Esophagus squamous epithelium (tissue), 5 donors: ENCODE results near the gene TMEM258. TPM values are rescaled to one million over a fixed set of nuclear protein-coding genes. Genes with fewer than 3 reads are reported as not detected.

ENCODE experiments used
- DNase-seq: peaks from one replicate; lab custom pipeline; 2025; lab: John Stamatoyannopoulos, UW
- H3K27ac ChIP-seq, 4 donors: fragments of 200-600 bp; sonication (generic); one replicate each; pipeline ENCODE4 v1.5.1; 2016 to 2019; ENCODE audit warnings: mild to moderate bottlenecking in 1 of 4
- H3K27me3 ChIP-seq, 4 donors: fragments of 200-600 bp; sonication (generic); 1 replicate in 3 of 4; 2 replicates in 1 of 4; pipeline versions ENCODE4 v1.5.1 to v1.6.0; 2017 to 2021; ENCODE audit warnings: antibody characterized with exemption in 1 of 4
- H3K36me3 ChIP-seq, 3 donors: fragments of 200-600 bp; sonication (generic); one replicate each; pipeline ENCODE4 v1.5.1; 2016 to 2019
- H3K4me1 ChIP-seq, 3 donors: fragments of 200-600 bp; sonication (generic); one replicate each; pipeline ENCODE4 v1.5.1; 2017 to 2019
- H3K4me3 ChIP-seq, 4 donors: fragments of 200-600 bp; sonication (generic); 1 replicate in 3 of 4; 2 replicates in 1 of 4; pipeline ENCODE4 v1.5.1; 2016 to 2019; ENCODE audit warnings: mild to moderate bottlenecking in 2 of 4, moderate library complexity in 1 of 4
- H3K9me3 ChIP-seq, 3 donors: fragments of 200-600 bp; sonication (generic); one replicate each; pipeline ENCODE4 v1.5.1; 2016 to 2019
- POLR2A ChIP-seq, 4 donors: fragments of 450-650 bp; IDR thresholded peaks; one replicate each; pipeline ENCODE4 v1.6.1; 2017; ENCODE audit warnings: antibody characterized with exemption in 4 of 4, mild to moderate bottlenecking in 4 of 4, moderate library complexity in 3 of 4
- WGBS, 2 donors: methylation state at CpG; one replicate each; pipeline ENCODE4 v1.1.5; 2018; 5-methylcytosine and 5-hydroxymethylcytosine counted together
- intact Hi-C: fragments of 100-400 bp; cut with DNase I; formaldehyde crosslinking; loops from one replicate; pipeline ENCODE4 v1.15.0; 2022
- total RNA-seq, 4 donors: library from RNA; depleted of rRNA; stranded (reverse); fragments of >200 nt; gene quantifications; one replicate each; pipeline ENCODE4 v1.1.0, GENCODE V29; 2016
- TF ChIP-seq, protein P1 (sequence below), 6 experiments: fragments of 450-650 bp in 4 of 6; fragments of 200-600 bp in 2 of 6; sonication (generic) in 2 of 6; IDR thresholded peaks; one replicate each; pipeline ENCODE4 v1.5.1; 2016 to 2019; ENCODE audit warnings: antibody characterized with exemption in 6 of 6, mild to moderate bottlenecking in 4 of 6, moderate library complexity in 4 of 6
- donor health status: DM: yes; HTN: yes; CAD: no.

The TMEM258 gene
- total RNA-seq, 4 donors from 2014 or later = 32.3 to 54.2 (median 37.9) TPM

DNA sequence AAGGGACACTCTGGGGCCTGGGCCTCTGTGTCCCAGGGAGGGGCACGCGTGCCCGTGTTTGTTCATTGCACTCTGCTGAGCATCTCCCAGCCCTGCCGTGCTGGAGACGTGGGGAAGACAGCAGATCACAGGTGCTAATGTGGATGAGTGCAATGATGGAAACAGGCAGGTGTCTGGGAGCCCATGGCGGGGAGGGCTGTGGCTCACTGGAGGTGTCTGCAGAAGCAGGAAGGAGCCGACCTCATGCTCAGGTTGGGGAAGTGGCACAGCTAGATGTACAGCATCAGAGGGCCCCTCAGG is 7.9 kb downstream of the TMEM258 start:
- no peaks in the 10 kb centered on the region for H3K9me3 ChIP-seq
- H3K4me3 ChIP-seq = no peak overlapping the region
- TF ChIP-seq, protein P1, sequence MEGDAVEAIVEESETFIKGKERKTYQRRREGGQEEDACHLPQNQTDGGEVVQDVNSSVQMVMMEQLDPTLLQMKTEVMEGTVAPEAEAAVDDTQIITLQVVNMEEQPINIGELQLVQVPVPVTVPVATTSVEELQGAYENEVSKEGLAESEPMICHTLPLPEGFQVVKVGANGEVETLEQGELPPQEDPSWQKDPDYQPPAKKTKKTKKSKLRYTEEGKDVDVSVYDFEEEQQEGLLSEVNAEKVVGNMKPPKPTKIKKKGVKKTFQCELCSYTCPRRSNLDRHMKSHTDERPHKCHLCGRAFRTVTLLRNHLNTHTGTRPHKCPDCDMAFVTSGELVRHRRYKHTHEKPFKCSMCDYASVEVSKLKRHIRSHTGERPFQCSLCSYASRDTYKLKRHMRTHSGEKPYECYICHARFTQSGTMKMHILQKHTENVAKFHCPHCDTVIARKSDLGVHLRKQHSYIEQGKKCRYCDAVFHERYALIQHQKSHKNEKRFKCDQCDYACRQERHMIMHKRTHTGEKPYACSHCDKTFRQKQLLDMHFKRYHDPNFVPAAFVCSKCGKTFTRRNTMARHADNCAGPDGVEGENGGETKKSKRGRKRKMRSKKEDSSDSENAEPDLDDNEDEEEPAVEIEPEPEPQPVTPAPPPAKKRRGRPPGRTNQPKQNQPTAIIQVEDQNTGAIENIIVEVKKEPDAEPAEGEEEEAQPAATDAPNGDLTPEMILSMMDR (IDR thresholded peaks at IDR 0.05) = no peak
- no peak for TF ChIP-seq POLR2A (IDR thresholded peaks at IDR 0.05)
- no peak for DNase-seq
- H3K36me3 ChIP-seq = peaks cover 0 to 73% (median 33%) of the 10 kb centered on the region in 3 donors
- 73 to 87% methylated on average over 3 to 5 of the region's 7 CpGs for WGBS, 2 donors
- H3K27ac ChIP-seq = no peak overlapping the region
- intact Hi-C loops = no loop called here
- no peaks in the 10 kb centered on the region for H3K27me3 ChIP-seq
- peaks cover 0 to 11% (median 0%) of the 10 kb centered on the region in 3 donors for H3K4me1 ChIP-seq

DNA sequence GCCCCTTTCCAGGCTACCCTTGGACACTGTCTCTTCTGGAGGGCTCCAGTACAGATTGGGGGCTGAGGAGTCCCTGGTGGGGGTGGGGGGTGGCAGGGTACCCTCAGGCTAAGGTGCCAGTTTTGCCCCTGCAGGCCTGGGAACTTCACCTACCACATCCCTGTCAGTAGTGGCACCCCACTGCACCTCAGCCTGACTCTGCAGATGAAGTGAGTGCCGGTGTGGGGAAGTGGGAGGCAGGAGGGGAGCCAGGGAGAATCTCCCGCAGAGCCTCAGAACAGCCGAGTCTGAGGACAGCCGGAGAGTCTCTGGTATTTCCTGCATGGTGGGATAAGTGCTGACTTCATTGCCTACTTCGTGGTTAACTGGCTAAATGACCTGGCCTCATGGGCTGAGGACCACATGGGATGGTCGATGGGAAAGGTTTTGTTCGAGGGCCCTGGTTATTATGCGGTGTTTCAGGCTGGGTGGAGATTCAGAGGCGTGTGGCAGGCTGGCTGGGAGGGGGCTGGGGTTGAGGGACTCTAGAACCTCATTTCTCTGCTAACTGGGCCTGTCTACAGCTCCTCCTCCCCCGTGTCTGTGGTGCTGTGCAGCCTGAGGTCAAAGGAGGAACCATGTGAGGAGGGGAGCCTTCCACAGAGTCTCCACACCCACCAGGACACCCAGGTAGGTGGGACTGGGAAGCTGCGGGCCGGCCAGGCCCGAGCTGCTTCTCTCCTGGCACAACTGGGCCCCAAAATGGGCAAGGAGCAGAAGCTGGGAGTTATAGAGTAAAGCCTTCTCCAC is 8.5 kb downstream of the TMEM258 start:
- Histone ChIP-seq H3K9me3 (no peaks in the 10 kb centered on the region), H3K36me3 (peaks cover 0 to 68% (median 31%) of the 10 kb centered on the region in 3 donors), H3K4me1 (peaks cover 0 to 6% (median 0%) of the 10 kb centered on the region in 3 donors), H3K27me3 (no peaks in the 10 kb centered on the region), H3K27ac (no peak overlapping the region), H3K4me3 (no peak overlapping the region)
- intact Hi-C loops = no loop called here
- 67 to 73% methylated on average over 5 to 8 of the region's 13 CpGs for WGBS, 2 donors
- no peak for DNase-seq
- TF ChIP-seq, protein P1 (IDR thresholded peaks at IDR 0.05) = no peak
- no peak for TF ChIP-seq POLR2A (IDR thresholded peaks at IDR 0.05)

DNA sequence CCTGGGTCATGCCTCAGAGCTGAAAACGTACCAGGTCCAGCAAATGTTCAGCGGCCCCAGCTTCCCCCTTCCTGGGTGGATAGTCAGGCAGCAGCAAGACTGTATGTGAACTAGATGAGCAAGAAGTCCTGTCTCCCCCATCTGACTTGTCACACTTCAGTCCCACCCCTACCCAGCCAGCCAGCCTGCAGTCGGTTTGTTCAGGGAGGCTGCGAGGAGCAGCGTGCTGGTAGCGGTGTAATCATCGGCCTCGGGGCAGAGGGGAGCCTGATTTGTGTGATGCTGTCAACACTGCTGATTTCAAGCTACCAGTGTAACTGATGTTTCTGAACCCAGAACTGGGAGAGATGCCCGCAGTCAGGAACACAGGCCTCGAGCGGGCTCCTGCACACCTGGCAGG is 9.6 kb downstream of the TMEM258 start:
- peaks cover 0 to 57% (median 23%) of the 10 kb centered on the region in 3 donors for H3K36me3 ChIP-seq

DNA sequence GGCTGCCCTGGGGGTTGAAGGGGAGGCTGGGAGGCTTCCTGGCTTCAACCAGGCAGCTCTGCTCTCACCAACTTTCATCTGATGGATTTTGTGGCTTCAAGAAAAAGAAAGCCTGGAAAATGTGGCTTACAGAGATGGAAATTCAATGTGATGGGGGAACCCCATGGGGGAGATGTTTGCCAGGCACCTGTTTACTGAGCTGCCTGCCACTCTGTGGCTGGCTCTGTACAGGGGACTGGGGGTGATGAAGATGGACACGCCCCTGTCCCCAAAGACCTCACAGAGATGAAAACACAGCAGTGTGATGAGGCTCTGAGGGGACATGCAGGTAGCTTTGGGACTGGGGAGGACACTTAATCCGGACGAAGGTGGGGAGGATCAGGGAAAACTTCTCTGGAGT is 10.1 kb downstream of the TMEM258 start:
- peaks cover 4 to 6% (median 5%) of the 10 kb centered on the region in 3 donors for H3K4me1 ChIP-seq
- WGBS, 2 donors = 85 to 93% methylated on average over 3 of the region's 3 CpGs
- no peaks in the 10 kb centered on the region for H3K27me3 ChIP-seq
- peaks cover 0 to 52% (median 17%) of the 10 kb centered on the region in 3 donors for H3K36me3 ChIP-seq
- H3K27ac ChIP-seq = no peak overlapping the region
- TF ChIP-seq POLR2A (IDR thresholded peaks at IDR 0.05) = no peak
- TF ChIP-seq, protein P1 (IDR thresholded peaks at IDR 0.05) = no peak
- no peak overlapping the region for H3K4me3 ChIP-seq
- no peaks in the 10 kb centered on the region for H3K9me3 ChIP-seq
- DNase-seq = no peak
- intact Hi-C loops = no loop called here

More for the DNA sequence above, 9.6 kb downstream of the TMEM258 start:
- Histone ChIP-seq H3K27me3 (no peaks in the 10 kb centered on the region), H3K4me1 (peaks cover 0 to under 1% (median 0%) of the 10 kb centered on the region in 3 donors), H3K27ac (no peak overlapping the region), H3K4me3 (no peak overlapping the region), H3K9me3 (no peaks in the 10 kb centered on the region)
- intact Hi-C loops = no loop called here
- WGBS, 2 donors = 72 to 84% methylated on average over 7 to 9 of the region's 11 CpGs
- DNase-seq = no peak
- no peak for TF ChIP-seq POLR2A (IDR thresholded peaks at IDR 0.05)
- TF ChIP-seq, protein P1 (IDR thresholded peaks at IDR 0.05) = no peak

DNA sequence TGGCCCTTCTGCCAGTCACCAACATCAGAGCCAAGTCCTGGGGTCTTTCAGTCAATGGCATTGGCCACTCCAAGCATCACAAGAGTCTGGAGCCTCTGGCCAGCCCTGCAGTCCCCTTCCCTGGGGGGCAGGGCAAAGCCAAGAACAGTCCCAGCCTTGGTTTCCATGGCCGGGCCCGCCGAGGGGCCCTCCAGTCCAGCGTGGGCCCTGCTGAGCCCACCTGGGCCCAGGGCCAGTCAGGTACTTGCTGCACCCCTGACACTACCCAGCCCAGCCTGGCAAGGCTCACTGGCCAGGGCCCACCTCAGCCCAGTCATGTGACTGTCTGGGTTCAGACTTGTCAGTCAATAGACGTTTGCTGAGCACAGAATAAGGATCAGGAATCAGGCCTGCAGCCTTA is 10.8 kb downstream of the TMEM258 start:
- Histone ChIP-seq H3K4me1 (peaks cover 9 to 13% (median 9%) of the 10 kb centered on the region in 3 donors), H3K9me3 (no peaks in the 10 kb centered on the region), H3K27ac (no peak overlapping the region), H3K36me3 (peaks cover 0 to 44% (median 12%) of the 10 kb centered on the region in 3 donors), H3K4me3 (no peak overlapping the region), H3K27me3 (no peaks in the 10 kb centered on the region)
- TF ChIP-seq, protein P1 (IDR thresholded peaks at IDR 0.05) = no peak
- TF ChIP-seq POLR2A (IDR thresholded peaks at IDR 0.05) = no peak
- intact Hi-C loops = no loop called here
- DNase-seq = no peak
- WGBS, 2 donors = no CpG with 5 or more reads among the region's 5 CpGs
